ENCODE results near the gene ARL6IP4. TPM values are rescaled to one million over a fixed set of nuclear protein-coding genes. Genes with fewer than 3 reads are reported as not detected.

Gene ARL6IP4
- total and polyA plus RNA-seq, 7 donors, result 113 to 193 (median 130) TPM

GRCh38 chr12:122997343-122998250 lies 17.1 kb downstream of the ARL6IP4 start:
- H3K27me3 ChIP-seq (ENCODE audit: insufficient read depth in 3 of 3, low read length in 2 of 3), result no peaks in the 10 kb centered on the region
- no peaks in the 10 kb centered on the region for H3K9me3 ChIP-seq
- intact Hi-C loops (cut with DNase I), result no loop called here
- ATAC-seq (no peak), DNase-seq (peak in 1 of 2 donors; percentile 56)
- H3K36me3 ChIP-seq (ENCODE audit: insufficient read depth in 1 of 2, low read depth in 1 of 2), result peaks cover 0 to 6% of the 10 kb centered on the region in 2 donors
- peaks cover 42% of the 10 kb centered on the region for H3K4me1 ChIP-seq
- 89 to 95% (median 89%) methylated on average over 22 to 25 of the region's 25 CpGs for WGBS, 3 donors
- H3K27ac ChIP-seq, result no peak overlapping the region
- H3K4me3 ChIP-seq, result no peak overlapping the region
- TF ChIP-seq CTCF (IDR thresholded peaks at IDR 0.05), result no peak

- ATAC-seq, result no peak
- TF ChIP-seq CTCF (IDR thresholded peaks at IDR 0.05), result no peak
Observed at GRCh38 chr12:122998316-122998715, 17.8 kb downstream of the ARL6IP4 start.

GRCh38 chr12:122999196-122999946 lies 18.9 kb downstream of the ARL6IP4 start:
- Histone ChIP-seq H3K27me3 (ENCODE audit: insufficient read depth in 3 of 3, low read length in 2 of 3) (no peaks in the 10 kb centered on the region), H3K27ac (peak overlapping the region; percentile 28), H3K36me3 (ENCODE audit: insufficient read depth in 1 of 2, low read depth in 1 of 2) (peaks cover 0 to 9% of the 10 kb centered on the region in 2 donors), H3K9me3 (no peaks in the 10 kb centered on the region), H3K4me3 (no peak overlapping the region), H3K4me1 (peaks cover 42% of the 10 kb centered on the region)
- intact Hi-C loops (cut with DNase I), result no loop called here
- ATAC-seq, result peak; percentile 57 to 80 (median 76)
- DNase-seq, result peak; percentile 20 to 75
- TF ChIP-seq CTCF (IDR thresholded peaks at IDR 0.05), result no peak
- WGBS, 3 donors, result 56 to 63% (median 57%) methylated on average over 8 of the region's 8 CpGs

More at GRCh38 chr12:122998316-122998715, 17.8 kb downstream of the ARL6IP4 start:
- Histone ChIP-seq H3K36me3 (ENCODE audit: insufficient read depth in 1 of 2, low read depth in 1 of 2) (peaks cover 0 to 6% of the 10 kb centered on the region in 2 donors), H3K27me3 (ENCODE audit: insufficient read depth in 3 of 3, low read length in 2 of 3) (no peaks in the 10 kb centered on the region), H3K4me3 (no peak overlapping the region), H3K4me1 (peaks cover 42% of the 10 kb centered on the region), H3K27ac (no peak overlapping the region), H3K9me3 (no peaks in the 10 kb centered on the region)
- peak in 1 of 2 donors; percentile 52 for DNase-seq
- intact Hi-C loops (cut with DNase I), result no loop called here
- WGBS, 3 donors, result 24 to 45% (median 35%) methylated on average over 4 of the region's 4 CpGs

- H3K36me3 ChIP-seq (ENCODE audit: insufficient read depth in 1 of 2, low read depth in 1 of 2), result peaks cover 0 to 15% of the 10 kb centered on the region in 2 donors
- peaks cover 36% of the 10 kb centered on the region for H3K4me1 ChIP-seq
- DNase-seq (peak; percentile 3 to 43), ATAC-seq (no peak)
- H3K27me3 ChIP-seq (ENCODE audit: insufficient read depth in 3 of 3, low read length in 2 of 3), result no peaks in the 10 kb centered on the region
- WGBS, 3 donors, result 81 to 91% (median 85%) methylated on average over 18 to 20 of the region's 20 CpGs
- H3K27ac ChIP-seq, result peak overlapping the region; percentile 28
- intact Hi-C loops (cut with DNase I), result no loop called here
- TF ChIP-seq CTCF (IDR thresholded peaks at IDR 0.05), result no peak
- no peak overlapping the region for H3K4me3 ChIP-seq
- H3K9me3 ChIP-seq, result no peaks in the 10 kb centered on the region
Observed at GRCh38 chr12:122999986-123000420, 19.5 kb downstream of the ARL6IP4 start.

Measured in psoas muscle (tissue), 8 donors.